DMS79 treated with DMSO at 0.1 percent for 48 hours (cell line): ENCODE data around the gene GJA4.

Source experiments
- DNase-seq: peaks from one replicate; lab custom pipeline; 2025; lab: John Stamatoyannopoulos, UW

GJA4 gene

DNA sequence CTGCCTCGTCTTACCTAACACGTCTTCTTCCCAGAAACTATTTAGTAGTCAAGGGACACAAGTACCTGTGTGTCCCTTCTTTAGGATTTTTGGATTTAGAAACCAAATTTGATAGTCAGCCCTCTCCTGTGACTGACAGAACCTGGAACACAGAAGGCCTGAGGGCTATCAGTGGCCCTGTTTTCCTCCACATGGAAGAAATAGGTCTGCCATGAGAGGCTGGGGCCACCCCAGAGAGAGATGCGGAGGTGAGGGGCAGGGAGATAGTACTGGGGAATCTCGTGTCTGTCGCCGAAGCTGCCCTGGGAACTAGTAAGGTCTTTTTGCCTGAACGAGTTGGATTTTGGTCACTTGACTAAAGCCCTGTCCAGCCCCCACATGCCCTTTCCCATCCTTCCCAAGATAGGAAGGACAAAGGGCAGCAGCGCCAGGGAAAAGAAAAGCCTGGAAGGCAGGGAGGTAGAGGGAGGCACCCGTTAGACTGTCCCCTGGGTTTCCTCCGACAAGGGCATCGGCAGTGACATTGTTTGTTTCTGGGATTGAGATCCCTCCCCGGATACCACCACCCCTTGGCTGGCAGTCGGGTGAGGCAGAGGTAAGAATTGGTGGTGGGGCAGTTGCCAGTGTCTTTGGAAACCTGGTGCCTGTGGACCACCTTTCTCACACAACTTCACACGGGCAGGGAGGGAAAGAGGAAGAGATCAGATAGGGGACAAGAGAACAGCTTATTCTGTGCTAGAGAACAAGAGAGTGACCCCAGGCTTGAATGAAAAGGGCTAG lies 46.9 kb downstream of the GJA4 start:
- no peak for DNase-seq

DNA sequence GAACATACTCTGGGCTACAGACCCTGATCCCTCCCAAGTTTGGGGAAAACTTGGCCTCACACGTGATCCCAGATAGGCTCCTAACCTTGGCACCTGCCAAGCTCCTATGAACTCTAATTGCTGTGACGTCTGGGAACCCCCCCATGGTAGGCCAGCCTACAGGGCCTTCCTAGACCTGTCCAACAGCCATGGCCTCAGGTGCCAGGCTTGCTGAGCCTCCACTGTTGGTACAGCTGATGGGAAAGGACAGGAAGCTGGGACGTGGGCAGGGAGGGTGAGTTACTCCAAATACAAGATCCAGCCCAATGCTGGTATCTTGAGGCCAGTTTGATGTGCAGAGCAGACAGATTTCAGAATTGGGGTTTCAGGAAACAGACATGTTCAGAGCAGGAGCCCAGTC lies 47.6 kb downstream of the GJA4 start:
- no peak for DNase-seq

DNA sequence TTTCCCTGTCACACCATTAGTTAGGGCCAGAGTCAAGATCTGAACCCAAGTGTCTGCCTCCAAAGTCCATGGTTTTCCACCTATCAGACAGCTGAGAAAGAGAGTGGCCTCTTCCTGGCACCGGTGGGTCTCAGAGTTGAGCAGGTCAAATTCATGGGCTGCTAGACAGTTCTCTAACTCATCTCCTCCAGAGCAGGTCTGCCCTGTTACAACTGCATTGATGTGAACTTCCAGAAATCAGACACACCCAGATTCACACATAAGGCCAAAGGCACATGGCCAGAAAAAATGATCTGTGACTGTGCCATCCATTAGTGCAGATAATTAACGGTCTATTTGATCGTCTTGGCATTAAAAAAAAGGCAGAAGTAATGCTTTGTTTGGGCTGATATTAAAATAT lies 49.3 kb downstream of the GJA4 start:
- no peak for DNase-seq

DNA sequence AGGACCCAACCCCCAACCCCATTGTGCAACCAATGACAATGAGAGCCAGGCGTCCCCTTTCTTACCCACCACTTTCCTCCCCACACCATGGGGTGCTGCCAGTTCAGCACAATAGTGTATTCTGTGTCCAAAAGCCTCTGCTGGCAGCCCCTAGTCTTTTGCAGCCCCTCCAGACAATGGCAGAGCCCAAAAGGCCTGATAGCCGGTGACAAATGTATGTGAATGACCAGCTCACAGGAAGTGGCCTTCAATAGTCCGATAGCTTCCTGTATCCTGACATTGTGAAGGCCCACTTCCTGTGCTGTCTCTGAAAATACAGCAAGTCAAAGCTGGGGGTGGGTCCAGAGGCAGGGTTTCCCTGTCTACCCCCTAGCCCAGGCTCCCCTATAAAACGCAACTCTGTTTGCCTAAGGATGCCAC lies 50.2 kb downstream of the GJA4 start:
- no peak for DNase-seq

DNA sequence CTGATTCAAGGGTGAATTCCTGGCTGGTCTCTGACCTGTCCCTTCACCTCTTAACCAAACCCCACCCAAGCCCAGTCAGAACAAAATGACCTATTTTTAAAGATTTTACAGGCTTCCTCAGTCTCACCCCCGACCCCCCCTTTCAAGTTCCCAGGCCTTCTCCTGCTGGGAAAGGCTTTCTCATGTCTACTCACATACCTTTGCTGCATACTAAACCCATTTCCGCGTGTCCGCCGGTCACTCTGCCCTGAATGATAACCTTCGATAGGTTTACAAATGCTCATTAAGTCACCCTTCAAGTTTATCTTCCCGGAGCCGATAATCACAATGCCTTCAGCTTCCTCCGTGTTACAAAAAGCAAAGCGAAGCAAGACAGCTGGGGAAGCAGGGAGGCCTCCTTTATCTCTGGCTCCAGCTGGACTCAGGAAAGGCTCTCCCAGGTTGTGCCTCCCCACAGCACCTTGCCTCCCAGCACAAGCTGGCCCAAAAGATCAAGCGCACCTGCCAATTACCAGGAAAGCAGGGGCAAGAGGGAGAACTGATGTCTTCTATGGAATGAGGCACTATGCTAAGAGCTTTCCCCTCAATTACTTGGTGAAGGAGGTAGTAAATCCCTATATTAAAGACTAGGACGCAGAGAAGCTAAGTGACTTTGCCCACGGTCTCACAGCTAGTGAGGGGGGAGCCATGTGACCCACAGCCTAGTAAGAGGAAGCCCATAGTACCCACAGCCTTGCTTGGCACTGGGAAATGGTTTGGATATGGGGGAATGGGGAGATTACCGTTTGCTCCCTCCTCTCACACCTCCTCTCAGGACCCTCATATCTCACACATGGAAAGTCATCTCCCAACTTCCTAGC lies 50.8 kb downstream of the GJA4 start:
- no peak for DNase-seq

DNA sequence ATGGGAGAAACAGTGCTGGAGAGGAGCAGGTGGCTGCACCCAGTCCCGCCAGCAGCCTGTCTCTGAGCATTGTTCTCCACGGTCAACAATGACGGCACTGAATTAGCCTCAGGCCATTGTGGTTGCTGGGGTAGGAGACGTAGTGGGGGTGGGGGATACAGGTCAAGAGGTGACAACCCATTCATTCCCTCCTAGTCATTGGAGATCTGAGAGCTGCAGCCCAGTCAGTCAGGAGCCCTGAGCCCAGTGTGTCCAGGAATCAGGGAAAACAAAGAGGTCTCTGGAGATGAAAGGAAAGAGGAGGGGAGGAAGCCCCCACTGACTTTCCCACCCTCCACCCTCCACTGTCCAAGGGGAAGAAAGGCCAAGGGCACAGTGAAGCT lies 51.4 kb downstream of the GJA4 start:
- no peak for DNase-seq
